Activated naive CD4-positive, alpha-beta T cell treated with anti-CD3 and anti-CD28 coated beads for 36 hours (primary cell): ENCODE measurements around the gene GSTA3. TPM values are rescaled to one million over a fixed set of nuclear protein-coding genes. Genes with fewer than 3 reads are reported as not detected.
"Not testable (repeated sequence)": the region's sequence is repeated elsewhere in the genome, so short reads cannot be mapped to it uniquely, and the experiment has no call there.

Experiments
- CTCF ChIA-PET: fragments of 350-600 bp; sonication (Branson Sonifier 250); formaldehyde crosslinking; loops from one replicate; lab custom pipeline; 2021; ENCODE audit warnings: antibody characterized with exemption; lab: Charles Lee
- DNase-seq: peaks from one replicate; pipeline ENCODE4 v3.0.0-alpha.2; 2020
- H3K27ac Mint-ChIP-seq: one replicate; pipeline ENCODE4 v1.8.0; 2021; ENCODE audit warnings: mild to moderate bottlenecking, mixed read lengths
- H3K27me3 Mint-ChIP-seq: one replicate; pipeline ENCODE4 v1.8.0; 2021; ENCODE audit warnings: low read depth, mixed read lengths
- H3K36me3 Mint-ChIP-seq: one replicate; pipeline ENCODE4 v1.8.0; 2021; ENCODE audit warnings: low read depth, mixed read lengths
- H3K4me1 Mint-ChIP-seq: one replicate; pipeline ENCODE4 v1.8.0; 2021; ENCODE audit warnings: low read depth, mixed read lengths
- H3K4me3 Mint-ChIP-seq: one replicate; pipeline ENCODE4 v1.8.0; 2021; ENCODE audit warnings: mild to moderate bottlenecking, moderate library complexity, mixed read lengths
- H3K9me3 Mint-ChIP-seq: one replicate; pipeline ENCODE4 v1.8.0; 2021; ENCODE audit warnings: mixed read lengths
- intact Hi-C: fragments of 100-400 bp; cut with micrococcal nuclease; formaldehyde crosslinking; loops from one replicate; pipeline ENCODE4 v1.15.1; 2023
- total RNA-seq, 2 experiments: library from RNA; stranded (reverse); gene quantifications; one replicate each; pipeline ENCODE4 v1.2.3, GENCODE V29; 2021

Gene GSTA3
- total RNA-seq, 2 experiments from 2014 or later = not detected

- Mint-ChIP-seq H3K4me1 (no peaks in the 10 kb centered on the region), H3K9me3 (no peaks in the 10 kb centered on the region), H3K4me3 (no peak overlapping the region), H3K27ac (no peak overlapping the region), H3K36me3 (no peaks in the 10 kb centered on the region), H3K27me3 (no peaks in the 10 kb centered on the region)
- intact Hi-C loops = no loop called here
- DNase-seq = no peak
- CTCF ChIA-PET = interaction anchor here (0.6 kb wide), 1 partner anchor 9 kb away, joined by 6 read pairs; no protein-coding TSS in a partner anchor
Measured at GRCh38 chr6:52925919-52926792, 16.7 kb upstream of the GSTA3 start.

- no peak for DNase-seq
- no peak overlapping the region for H3K4me3 Mint-ChIP-seq
- H3K36me3 Mint-ChIP-seq = no peaks in the 10 kb centered on the region
- H3K27ac Mint-ChIP-seq = no peak overlapping the region
- CTCF ChIA-PET = interaction anchor here (0.6 kb wide), 1 partner anchor 10 kb away, joined by 6 read pairs; no protein-coding TSS in a partner anchor
- intact Hi-C loops = no loop called here
- H3K27me3 Mint-ChIP-seq = no peaks in the 10 kb centered on the region
- H3K4me1 Mint-ChIP-seq = no peaks in the 10 kb centered on the region
- no peaks in the 10 kb centered on the region for H3K9me3 Mint-ChIP-seq
Measured at GRCh38 chr6:52925042-52925441, 15.5 kb upstream of the GSTA3 start.

GRCh38 chr6:52923689-52924088 is 14.2 kb upstream of the GSTA3 start:
- H3K27ac Mint-ChIP-seq, H3K27me3 Mint-ChIP-seq, H3K4me1 Mint-ChIP-seq, DNase-seq, intact Hi-C loops, H3K9me3 Mint-ChIP-seq, H3K36me3 Mint-ChIP-seq, H3K4me3 Mint-ChIP-seq: not testable (repeated sequence)
- CTCF ChIA-PET = interaction anchor here (0.7 kb wide), 1 partner anchor 63 kb away, joined by 3 read pairs; no protein-coding TSS in a partner anchor

DNA sequence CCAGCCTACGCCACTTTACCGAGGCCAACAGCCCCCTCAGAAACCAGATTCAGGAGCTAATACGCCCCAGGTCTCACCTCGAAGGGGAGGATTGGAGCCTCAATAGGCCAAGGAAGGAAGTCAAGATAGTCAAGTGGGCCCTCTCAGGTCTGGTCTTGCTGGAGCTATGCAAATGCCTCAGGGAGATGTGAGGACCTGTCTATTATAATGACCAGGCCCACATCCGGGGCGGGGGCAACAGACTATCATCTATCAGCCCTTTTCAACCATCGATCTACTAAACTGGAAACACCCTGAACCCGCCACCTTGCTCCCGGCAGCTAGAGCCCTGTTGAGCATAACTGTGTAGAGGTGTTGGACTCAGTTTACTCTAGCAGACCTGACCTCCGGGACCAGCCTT is 12.7 kb upstream of the GSTA3 start:
- CTCF ChIA-PET = no interaction called here
- Mint-ChIP-seq H3K9me3 (no peaks in the 10 kb centered on the region), H3K27ac (no peak overlapping the region), H3K4me3 (no peak overlapping the region), H3K36me3 (no peaks in the 10 kb centered on the region), H3K4me1 (no peaks in the 10 kb centered on the region), H3K27me3 (no peaks in the 10 kb centered on the region)
- intact Hi-C loops = no loop called here
- no peak for DNase-seq

DNA sequence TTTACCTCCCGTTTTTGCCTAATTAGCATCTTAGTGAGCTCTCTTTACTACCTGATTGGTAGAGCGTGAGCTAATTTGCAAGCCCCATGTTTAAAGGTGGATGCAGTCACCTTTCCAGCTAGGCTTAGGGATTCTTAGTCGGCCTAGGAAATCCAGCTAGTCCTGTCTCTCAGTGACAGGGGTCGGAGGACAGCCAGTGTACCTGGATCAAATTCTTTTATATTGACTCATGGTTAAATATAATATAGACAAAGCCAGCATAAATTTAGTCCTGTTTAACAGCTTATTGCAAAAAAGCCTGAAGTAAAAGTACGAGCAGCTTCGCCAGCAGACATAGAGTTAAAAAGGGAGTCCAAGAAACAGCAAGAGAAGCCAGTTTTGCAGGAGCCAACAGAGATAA is 12.2 kb upstream of the GSTA3 start:
- H3K4me3 Mint-ChIP-seq = no peak overlapping the region
- no peak for DNase-seq
- no peaks in the 10 kb centered on the region for H3K4me1 Mint-ChIP-seq
- no peak overlapping the region for H3K27ac Mint-ChIP-seq
- intact Hi-C loops = no loop called here
- H3K36me3 Mint-ChIP-seq = no peaks in the 10 kb centered on the region
- H3K27me3 Mint-ChIP-seq = no peaks in the 10 kb centered on the region
- H3K9me3 Mint-ChIP-seq = no peaks in the 10 kb centered on the region
- CTCF ChIA-PET = no interaction called here

- H3K4me3 Mint-ChIP-seq, H3K36me3 Mint-ChIP-seq, intact Hi-C loops, H3K9me3 Mint-ChIP-seq, H3K27ac Mint-ChIP-seq, H3K4me1 Mint-ChIP-seq, H3K27me3 Mint-ChIP-seq, DNase-seq: not testable (repeated sequence)
- CTCF ChIA-PET = interaction anchor here (0.6 to 1.0 kb wide), 2 partner anchors 87 to 113 kb away, joined by 4 to 5 read pairs; no protein-coding TSS in a partner anchor
Measured at GRCh38 chr6:52919511-52919910, 10.0 kb upstream of the GSTA3 start.

GRCh38 chr6:52918771-52919170 is 9.3 kb upstream of the GSTA3 start:
- intact Hi-C loops, H3K36me3 Mint-ChIP-seq, CTCF ChIA-PET, H3K4me3 Mint-ChIP-seq, H3K27me3 Mint-ChIP-seq, H3K9me3 Mint-ChIP-seq, H3K27ac Mint-ChIP-seq, H3K4me1 Mint-ChIP-seq, DNase-seq: not testable (repeated sequence)

GRCh38 chr6:52918027-52918686 is 8.7 kb upstream of the GSTA3 start:
- H3K9me3 Mint-ChIP-seq, CTCF ChIA-PET, H3K4me1 Mint-ChIP-seq, DNase-seq, H3K4me3 Mint-ChIP-seq, intact Hi-C loops, H3K27me3 Mint-ChIP-seq, H3K36me3 Mint-ChIP-seq, H3K27ac Mint-ChIP-seq: not testable (repeated sequence)

GRCh38 chr6:52914516-52914915 is 5.0 kb upstream of the GSTA3 start:
- Mint-ChIP-seq H3K4me1 (no peaks in the 10 kb centered on the region), H3K27me3 (no peaks in the 10 kb centered on the region), H3K36me3 (no peaks in the 10 kb centered on the region), H3K4me3 (no peak overlapping the region), H3K27ac (no peak overlapping the region), H3K9me3 (no peaks in the 10 kb centered on the region)
- DNase-seq = no peak
- intact Hi-C loops = no loop called here
- CTCF ChIA-PET = no interaction called here

GRCh38 chr6:52910091-52910490 is 593 bp upstream of the GSTA3 start:
- intact Hi-C loops = loop anchor here (2.0 kb wide), 1 partner anchor 37 kb away; no protein-coding TSS in a partner anchor
- H3K9me3 Mint-ChIP-seq = no peaks in the 10 kb centered on the region
- no peak for DNase-seq
- no peak overlapping the region for H3K4me3 Mint-ChIP-seq
- CTCF ChIA-PET = no interaction called here
- H3K27me3 Mint-ChIP-seq = no peaks in the 10 kb centered on the region
- no peaks in the 10 kb centered on the region for H3K4me1 Mint-ChIP-seq
- no peak overlapping the region for H3K27ac Mint-ChIP-seq
- no peaks in the 10 kb centered on the region for H3K36me3 Mint-ChIP-seq

DNA sequence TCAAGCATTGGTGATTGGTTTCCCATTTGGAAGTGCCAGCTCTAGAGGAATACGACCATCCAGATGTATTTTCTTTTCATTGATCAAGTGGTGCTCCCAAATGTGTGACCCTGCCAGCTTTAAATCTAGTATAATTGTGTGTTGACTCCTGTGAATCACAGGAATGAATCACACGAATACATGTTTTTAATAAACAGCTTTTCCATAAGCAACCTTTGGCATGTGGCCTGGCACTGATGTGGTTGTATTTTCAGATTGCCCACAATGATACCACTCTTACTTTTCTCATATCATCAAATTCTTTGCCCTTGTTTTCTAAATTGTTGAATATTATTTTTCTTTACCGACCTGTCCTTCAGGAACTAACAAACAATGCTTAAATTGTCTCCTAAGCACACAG is 367 bp downstream of the GSTA3 start:
- no peak overlapping the region for H3K27ac Mint-ChIP-seq
- DNase-seq = no peak
- no peaks in the 10 kb centered on the region for H3K27me3 Mint-ChIP-seq
- no peaks in the 10 kb centered on the region for H3K4me1 Mint-ChIP-seq
- no peak overlapping the region for H3K4me3 Mint-ChIP-seq
- intact Hi-C loops = no loop called here
- H3K36me3 Mint-ChIP-seq = no peaks in the 10 kb centered on the region
- no peaks in the 10 kb centered on the region for H3K9me3 Mint-ChIP-seq
- CTCF ChIA-PET = interaction anchor here (0.9 kb wide), 1 partner anchor 125 kb away, joined by 3 read pairs; no protein-coding TSS in a partner anchor

GRCh38 chr6:52908526-52908925 is 972 bp downstream of the GSTA3 start:
- no peak overlapping the region for H3K4me3 Mint-ChIP-seq
- CTCF ChIA-PET = interaction anchor here (0.9 kb wide), 1 partner anchor 125 kb away, joined by 3 read pairs; no protein-coding TSS in a partner anchor
- H3K36me3 Mint-ChIP-seq = no peaks in the 10 kb centered on the region
- peaks cover 2% of the 10 kb centered on the region for H3K27me3 Mint-ChIP-seq
- H3K27ac Mint-ChIP-seq = no peak overlapping the region
- H3K4me1 Mint-ChIP-seq = no peaks in the 10 kb centered on the region
- DNase-seq = no peak
- H3K9me3 Mint-ChIP-seq = no peaks in the 10 kb centered on the region
- intact Hi-C loops = no loop called here
